KMS-11 (cell line): Measurements from ENCODE around the gene AMDHD2.

Experiments used
- H2AFZ ChIP-seq: fragments of 200-600 bp; sonication (generic); 2 replicates; pipeline ENCODE4 v1.6.1; 2016; ENCODE audit warnings: antibody characterized with exemption, mixed run types, low read depth
- H3K27ac ChIP-seq: fragments of 200-600 bp; sonication (generic); 2 replicates; pipeline ENCODE4 v1.6.1; 2016; ENCODE audit warnings: mild to moderate bottlenecking, mixed run types
- H3K27me3 ChIP-seq: fragments of 200-600 bp; sonication (generic); 2 replicates; pipeline ENCODE4 v1.6.1; 2017; ENCODE audit warnings: mild to moderate bottlenecking, low read depth, mixed run types, moderate library complexity; ENCODE audit not compliant: insufficient read depth
- H3K36me3 ChIP-seq: fragments of 200-600 bp; sonication (generic); 2 replicates; pipeline ENCODE4 v1.6.1; 2017; ENCODE audit warnings: mild to moderate bottlenecking, mixed run types; ENCODE audit not compliant: insufficient read depth
- H3K4me1 ChIP-seq: fragments of 200-600 bp; sonication (generic); 2 replicates; pipeline ENCODE4 v1.6.1; 2016; ENCODE audit warnings: mild to moderate bottlenecking, low read depth, mixed run types; ENCODE audit not compliant: poor library complexity, severe bottlenecking
- H3K4me2 ChIP-seq: fragments of 200-600 bp; sonication (generic); 2 replicates; pipeline ENCODE4 v1.7.0; 2016; ENCODE audit warnings: mild to moderate bottlenecking, mixed run types
- H3K4me3 ChIP-seq: fragments of 200-600 bp; sonication (generic); IDR thresholded peaks from 2 replicates; pipeline ENCODE4 v1.6.1; 2017; ENCODE audit warnings: low read depth, low read length, mixed read lengths; ENCODE audit not compliant: insufficient read depth
- H3K79me2 ChIP-seq: fragments of 200-600 bp; sonication (generic); 2 replicates; pipeline ENCODE4 v1.6.1; 2016; ENCODE audit warnings: low read depth, mixed run types; ENCODE audit not compliant: insufficient read depth
- H3K9ac ChIP-seq: fragments of 200-600 bp; sonication (generic); 2 replicates; pipeline ENCODE4 v1.6.1; 2016; ENCODE audit warnings: mild to moderate bottlenecking, mixed run types
- H4K20me1 ChIP-seq: fragments of 200-600 bp; sonication (generic); 2 replicates; pipeline ENCODE4 v1.6.1; 2016; ENCODE audit warnings: mild to moderate bottlenecking, mixed run types; ENCODE audit not compliant: insufficient read depth
- TF ChIP-seq, protein P1 (sequence below): fragments of 200-600 bp; sonication (generic); conservative IDR thresholded peaks from 2 replicates; pipeline ENCODE4 v1.6.1; 2017; ENCODE audit warnings: low read depth, mild to moderate bottlenecking, antibody characterized with exemption, low read length, moderate library complexity, mixed read lengths

The AMDHD2 gene

DNA sequence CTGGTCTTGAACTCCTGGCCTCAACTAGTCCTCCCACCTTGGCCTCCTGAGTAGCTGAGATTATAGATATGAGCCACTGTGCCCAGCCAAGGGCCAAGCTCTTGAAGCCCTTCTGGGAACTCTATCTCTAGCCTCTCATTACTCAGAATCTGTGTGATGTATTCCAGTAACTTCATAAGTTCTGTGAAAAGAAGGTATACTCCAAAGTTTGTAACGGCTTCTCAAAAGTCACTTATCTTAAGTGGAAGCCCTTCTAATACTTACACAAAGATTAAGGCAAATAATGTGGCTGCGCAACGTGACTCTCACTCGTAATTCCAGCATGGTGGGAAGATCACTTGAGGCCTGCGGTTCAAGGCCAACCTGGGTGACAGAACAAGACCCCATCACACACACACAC is 25.6 kb upstream of the AMDHD2 start:
- Histone ChIP-seq H3K4me1 (no peaks in the 10 kb centered on the region), H2AFZ (no peak overlapping the region), H3K27me3 (no peaks in the 10 kb centered on the region), H3K79me2 (no peaks in the 10 kb centered on the region), H3K27ac (no peak overlapping the region), H4K20me1 (no peaks in the 10 kb centered on the region), H3K36me3 (no peaks in the 10 kb centered on the region), H3K4me2 (no peak overlapping the region), H3K9ac (no peak overlapping the region), H3K4me3 (no peak overlapping the region)
- TF ChIP-seq, protein P1, sequence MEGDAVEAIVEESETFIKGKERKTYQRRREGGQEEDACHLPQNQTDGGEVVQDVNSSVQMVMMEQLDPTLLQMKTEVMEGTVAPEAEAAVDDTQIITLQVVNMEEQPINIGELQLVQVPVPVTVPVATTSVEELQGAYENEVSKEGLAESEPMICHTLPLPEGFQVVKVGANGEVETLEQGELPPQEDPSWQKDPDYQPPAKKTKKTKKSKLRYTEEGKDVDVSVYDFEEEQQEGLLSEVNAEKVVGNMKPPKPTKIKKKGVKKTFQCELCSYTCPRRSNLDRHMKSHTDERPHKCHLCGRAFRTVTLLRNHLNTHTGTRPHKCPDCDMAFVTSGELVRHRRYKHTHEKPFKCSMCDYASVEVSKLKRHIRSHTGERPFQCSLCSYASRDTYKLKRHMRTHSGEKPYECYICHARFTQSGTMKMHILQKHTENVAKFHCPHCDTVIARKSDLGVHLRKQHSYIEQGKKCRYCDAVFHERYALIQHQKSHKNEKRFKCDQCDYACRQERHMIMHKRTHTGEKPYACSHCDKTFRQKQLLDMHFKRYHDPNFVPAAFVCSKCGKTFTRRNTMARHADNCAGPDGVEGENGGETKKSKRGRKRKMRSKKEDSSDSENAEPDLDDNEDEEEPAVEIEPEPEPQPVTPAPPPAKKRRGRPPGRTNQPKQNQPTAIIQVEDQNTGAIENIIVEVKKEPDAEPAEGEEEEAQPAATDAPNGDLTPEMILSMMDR: no peak

DNA sequence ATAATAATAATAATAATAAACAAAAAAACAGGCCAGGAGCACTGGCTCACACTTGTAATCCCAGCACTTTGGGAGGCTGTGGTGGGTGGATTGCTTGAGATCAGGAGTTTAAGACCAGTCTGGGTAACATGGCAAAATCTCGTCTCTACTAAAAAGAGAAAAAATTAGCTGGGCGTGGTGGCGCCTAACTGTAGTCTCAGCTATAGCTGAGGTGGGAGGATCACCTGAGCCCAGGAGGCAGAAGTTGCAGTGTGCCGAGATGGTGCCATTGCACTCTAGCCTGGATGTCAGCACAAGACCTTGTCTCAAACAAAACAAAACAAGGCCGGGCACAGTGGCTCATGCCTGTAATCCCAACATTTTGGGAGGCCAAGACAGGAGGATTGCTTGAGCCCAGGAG is 25.1 kb upstream of the AMDHD2 start:
- Histone ChIP-seq H3K79me2 (no peaks in the 10 kb centered on the region), H3K9ac (no peak overlapping the region), H3K4me3 (no peak overlapping the region), H3K27ac (no peak overlapping the region), H3K27me3 (no peaks in the 10 kb centered on the region), H3K36me3 (no peaks in the 10 kb centered on the region), H3K4me2 (no peak overlapping the region), H4K20me1 (no peaks in the 10 kb centered on the region), H2AFZ (no peak overlapping the region), H3K4me1 (no peaks in the 10 kb centered on the region)
- TF ChIP-seq, protein P1: no peak

DNA sequence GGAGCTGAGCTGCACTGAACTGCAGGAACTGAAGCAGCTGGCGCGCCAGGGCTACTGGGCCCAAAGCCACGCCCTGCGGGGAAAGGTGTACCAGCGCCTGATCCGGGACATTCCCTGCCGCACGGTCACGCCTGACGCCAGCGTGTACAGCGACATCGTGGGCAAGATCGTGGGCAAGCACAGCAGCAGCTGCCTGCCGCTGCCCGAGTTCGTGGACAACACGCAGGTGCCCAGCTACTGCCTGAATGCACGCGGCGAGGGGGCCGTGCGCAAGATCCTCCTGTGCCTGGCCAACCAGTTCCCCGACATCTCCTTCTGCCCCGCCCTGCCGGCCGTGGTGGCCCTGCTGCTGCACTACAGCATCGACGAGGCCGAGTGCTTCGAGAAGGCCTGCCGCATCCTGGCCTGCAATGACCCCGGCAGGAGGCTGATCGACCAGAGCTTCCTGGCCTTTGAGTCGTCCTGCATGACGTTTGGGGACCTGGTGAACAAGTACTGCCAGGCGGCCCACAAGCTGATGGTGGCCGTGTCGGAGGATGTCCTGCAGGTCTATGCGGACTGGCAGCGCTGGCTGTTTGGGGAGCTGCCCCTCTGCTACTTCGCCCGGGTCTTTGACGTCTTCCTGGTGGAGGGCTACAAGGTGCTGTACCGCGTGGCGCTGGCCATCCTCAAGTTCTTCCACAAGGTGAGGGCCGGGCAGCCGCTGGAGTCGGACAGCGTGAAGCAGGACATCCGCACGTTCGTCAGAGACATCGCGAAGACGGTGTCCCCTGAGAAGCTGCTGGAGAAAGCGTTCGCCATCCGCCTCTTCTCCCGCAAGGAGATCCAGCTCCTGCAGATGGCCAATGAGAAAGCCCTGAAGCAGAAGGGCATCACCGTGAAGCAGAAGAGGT is 23.7 kb upstream of the AMDHD2 start:
- Histone ChIP-seq H3K4me3 (no peak overlapping the region), H3K4me2 (no peak overlapping the region), H3K27me3 (no peaks in the 10 kb centered on the region), H2AFZ (no peak overlapping the region), H3K79me2 (no peaks in the 10 kb centered on the region), H3K36me3 (no peaks in the 10 kb centered on the region), H3K4me1 (no peaks in the 10 kb centered on the region), H3K27ac (no peak overlapping the region), H4K20me1 (no peaks in the 10 kb centered on the region), H3K9ac (no peak overlapping the region)
- TF ChIP-seq, protein P1: no peak

DNA sequence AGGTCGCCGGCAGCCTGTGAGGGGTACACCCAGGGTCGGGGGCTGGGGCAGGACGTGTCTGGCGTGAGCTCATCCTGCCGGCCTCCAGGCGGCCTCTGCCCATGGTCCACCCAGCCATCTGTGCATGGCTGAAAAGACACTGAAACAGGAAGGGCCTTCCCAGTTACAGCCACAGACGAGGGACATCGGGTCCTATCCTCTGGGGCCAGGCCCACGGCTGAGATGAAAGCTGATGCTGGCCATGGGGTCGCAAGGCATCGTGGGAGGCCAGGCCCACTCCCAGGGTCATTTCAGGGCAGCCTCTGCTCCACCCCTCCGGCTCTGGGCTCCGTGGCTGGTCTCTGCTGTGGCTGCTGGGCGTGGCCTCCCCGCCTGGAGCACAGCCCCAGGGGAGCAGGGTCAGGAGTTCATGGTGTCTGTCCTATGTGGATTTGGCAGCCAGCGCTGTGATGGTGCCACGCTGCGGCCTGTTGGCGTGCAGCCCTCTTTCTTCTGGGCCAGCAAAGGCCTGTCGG is 23.0 kb upstream of the AMDHD2 start:
- no peaks in the 10 kb centered on the region for H4K20me1 ChIP-seq
- H3K27me3 ChIP-seq: no peaks in the 10 kb centered on the region
- H3K4me3 ChIP-seq: no peak overlapping the region
- H3K9ac ChIP-seq: no peak overlapping the region
- no peak overlapping the region; the same call in 1 of the 2 replicates for H3K27ac ChIP-seq
- no peak overlapping the region for H2AFZ ChIP-seq
- TF ChIP-seq, protein P1: no peak
- no peaks in the 10 kb centered on the region for H3K36me3 ChIP-seq
- no peaks in the 10 kb centered on the region for H3K79me2 ChIP-seq
- no peak overlapping the region for H3K4me2 ChIP-seq
- no peaks in the 10 kb centered on the region for H3K4me1 ChIP-seq
